Transverse colon (tissue), 4 donors: ENCODE data around the gene DPH1. TPM values are rescaled to one million over a fixed set of nuclear protein-coding genes. Genes with fewer than 3 reads are reported as not detected.
A peak's percentile ranks its signal among the peaks of the same experiment; 100 is the strongest.

Source experiments
- DNase-seq: peaks from one replicate; pipeline ENCODE4 v3.0.0-alpha.2; 2019
- H3K27ac ChIP-seq, 4 donors: fragments of 200-600 bp; sonication (generic); 2 replicates each; pipeline ENCODE4 v1.5.1; 2016 to 2018; ENCODE audit warnings: inconsistent platforms in 4 of 4
- H3K27me3 ChIP-seq: fragments of 200-600 bp; sonication (generic); 2 replicates; pipeline ENCODE4 v1.5.1; 2017; ENCODE audit warnings: inconsistent platforms
- H3K36me3 ChIP-seq, 4 donors: fragments of 200-600 bp; sonication (generic); 2 replicates each; pipeline ENCODE4 v1.5.1; 2017 to 2019; ENCODE audit warnings: inconsistent platforms in 4 of 4
- H3K4me1 ChIP-seq, 4 donors: fragments of 200-600 bp; sonication (generic); 2 replicates each; pipeline ENCODE4 v1.5.1; 2017 to 2020; ENCODE audit warnings: inconsistent platforms in 4 of 4
- H3K4me3 ChIP-seq, 4 donors: fragments of 200-600 bp; sonication (generic); 1 replicate in 1 of 4; 2 replicates in 3 of 4; pipeline versions ENCODE4 v1.5.1 to v1.6.1; 2017 to 2019; ENCODE audit warnings: inconsistent platforms in 4 of 4
- H3K9me3 ChIP-seq, 2 donors: fragments of 200-600 bp; sonication (generic); 2 replicates each; pipeline ENCODE4 v1.5.1; 2017 to 2019; ENCODE audit warnings: inconsistent platforms in 2 of 2
- CTCF ChIP-seq, 5 experiments: fragments of 200-600 bp in 3 of 5; fragments of 450-650 bp in 2 of 5; sonication (generic) in 3 of 5; IDR thresholded peaks; 1 replicate in 2 of 5; 2 replicates in 3 of 5; pipeline ENCODE4 v1.5.1; 2016 to 2017; ENCODE audit warnings: antibody characterized with exemption in 5 of 5, inconsistent platforms in 3 of 5, mild to moderate bottlenecking in 2 of 5, moderate library complexity in 1 of 5
- EP300 ChIP-seq: sonication (generic); formaldehyde crosslinking; IDR thresholded peaks from one replicate; pipeline ENCODE4 v1.6.1; 2017; ENCODE audit warnings: antibody characterized with exemption, low read depth
- POLR2A ChIP-seq: fragments of 450-650 bp; IDR thresholded peaks from one replicate; pipeline ENCODE4 v1.6.1; 2016; ENCODE audit warnings: antibody characterized with exemption, mild to moderate bottlenecking, moderate library complexity
- POLR2AphosphoS5 ChIP-seq, 3 donors: sonication (generic); formaldehyde crosslinking; IDR thresholded peaks; one replicate each; pipeline ENCODE4 v1.6.1; 2016; ENCODE audit warnings: antibody characterized with exemption in 3 of 3
- WGBS, 2 donors: methylation state at CpG; one replicate each; pipeline ENCODE4 v1.1.5; 2018; ENCODE audit warnings: low coverage in 1 of 2; 5-methylcytosine and 5-hydroxymethylcytosine counted together
- in situ Hi-C, 4 donors: fragments of 200-750 bp; cut with MboI; loops; one replicate each; pipeline versions ENCODE4 v1.15.0 to v1.15.1; 2017; ENCODE audit warnings: low sequenced_read_pairs in 3 of 4, low pct_ligation_motif_present in 1 of 4, low pct_unique_long_range_greater_than_20kb in 1 of 4
- intact Hi-C: fragments of 100-400 bp; cut with DNase I; formaldehyde crosslinking; loops from one replicate; pipeline ENCODE4 v1.15.1; 2023; ENCODE audit warnings: low total_unique reads
- total RNA-seq, 4 donors: library from RNA; depleted of rRNA; stranded (reverse); fragments of >200 nt; gene quantifications; one replicate each; pipeline ENCODE4 v1.1.0, GENCODE V29; 2016

The DPH1 gene
- total RNA-seq, 4 donors from 2014 or later = 32.4 to 88.8 (median 58.9) TPM

GRCh38 chr17:2048805-2049204 is 18.9 kb downstream of the DPH1 start:
- intact Hi-C loops (no loop called here), in situ Hi-C loops (loop anchor here in 3 of 4 donors (25.0 kb wide), 3 partner anchors 337 to 387 kb away; partner anchors contain the start of genes PRPF8 (in 1 of the 3), TLCD2 (in 1 of the 3) and WDR81 (in 1 of the 3))
- no peaks in the 10 kb centered on the region for H3K9me3 ChIP-seq
- peaks cover 42% of the 10 kb centered on the region for H3K27me3 ChIP-seq
- H3K27ac ChIP-seq = no peak overlapping the region
- TF ChIP-seq POLR2A (no peak), POLR2AphosphoS5 (IDR thresholded peaks at IDR 0.05) (no peak), EP300 (no peak), CTCF (IDR thresholded peaks at IDR 0.05) (no peak)
- peaks cover 16 to 36% (median 30%) of the 10 kb centered on the region in 4 donors for H3K4me1 ChIP-seq
- DNase-seq = no peak
- H3K4me3 ChIP-seq = peak overlapping the region in 1 of 4 donors; percentile 81
- 17% methylated on average over 9 of the region's 9 CpGs; no CpG with 5 or more reads in 1 of the 2 donors for WGBS, 2 donors
- H3K36me3 ChIP-seq = no peaks in the 10 kb centered on the region

GRCh38 chr17:2049333-2050299 is 19.7 kb downstream of the DPH1 start:
- intact Hi-C loops = loop anchor here (5.0 to 10.0 kb wide), 2 partner anchors 125 to 233 kb away; no protein-coding TSS in a partner anchor

DNA sequence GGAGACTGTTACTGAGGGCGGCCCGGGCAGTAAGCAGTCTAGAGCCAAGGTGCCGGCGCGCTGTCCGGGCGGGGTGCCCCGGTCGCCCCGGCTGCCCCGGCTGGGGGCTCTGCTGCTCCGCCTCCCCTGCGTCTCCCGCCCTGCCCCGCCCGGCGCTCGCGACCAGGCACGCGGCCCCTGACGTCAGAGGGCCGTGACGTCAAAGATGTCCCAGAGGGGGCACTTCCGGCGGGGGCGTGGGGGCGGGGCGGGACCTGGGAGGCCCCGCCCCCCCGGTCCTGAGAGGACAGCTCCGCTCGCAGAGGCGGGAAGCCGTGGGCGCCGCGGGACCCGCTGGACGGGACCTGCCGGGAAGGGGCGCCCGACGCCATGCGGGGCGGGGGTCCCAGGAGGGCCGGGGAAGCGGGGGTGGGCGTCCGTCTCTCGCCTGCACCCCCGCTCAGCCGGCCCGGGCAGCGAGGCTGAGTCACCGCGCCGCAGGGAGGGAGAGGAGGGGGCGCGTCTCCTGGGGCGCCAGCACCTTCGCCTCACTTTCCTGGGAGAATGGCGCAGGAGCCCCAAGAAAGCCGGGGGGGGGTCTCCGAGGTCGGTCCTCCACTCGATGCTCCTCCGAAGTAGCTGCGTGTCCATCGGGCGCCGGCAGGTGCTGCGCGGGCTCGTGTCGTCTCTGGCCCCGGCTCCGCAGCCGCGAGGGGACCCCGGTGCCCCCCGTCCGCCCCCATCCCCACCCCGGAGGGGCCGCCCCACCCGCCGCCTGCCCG is 20.5 kb downstream of the DPH1 start:
- no peak for TF ChIP-seq CTCF (IDR thresholded peaks at IDR 0.05)
- TF ChIP-seq POLR2AphosphoS5 (IDR thresholded peaks at IDR 0.05) = no peak
- no peak for TF ChIP-seq EP300
- no peak for TF ChIP-seq POLR2A
- peaks cover 57% of the 10 kb centered on the region for H3K27me3 ChIP-seq
- H3K27ac ChIP-seq = peak overlapping the region; percentile 24 to 64 (median 52)
- peak overlapping the region in 3 of 4 donors; percentile 75 to 83 (median 81) for H3K4me3 ChIP-seq
- intact Hi-C loops (loop anchor here (5.0 to 10.0 kb wide), 2 partner anchors 124 to 232 kb away; no protein-coding TSS in a partner anchor), in situ Hi-C loops (loop anchor here in 1 of 4 donors (25.0 kb wide), 1 partner anchor 112 kb away; no protein-coding TSS in a partner anchor)
- peak; percentile 68 for DNase-seq
- no peaks in the 10 kb centered on the region for H3K36me3 ChIP-seq
- 1% methylated on average over 42 of the region's 88 CpGs; no CpG with 5 or more reads in 1 of the 2 donors for WGBS, 2 donors
- peaks cover 16 to 53% (median 42%) of the 10 kb centered on the region in 4 donors for H3K4me1 ChIP-seq
- no peaks in the 10 kb centered on the region for H3K9me3 ChIP-seq

More at GRCh38 chr17:2049333-2050299, 19.7 kb downstream of the DPH1 start:
- TF ChIP-seq EP300 (no peak), POLR2AphosphoS5 (IDR thresholded peaks at IDR 0.05) (no peak), CTCF (IDR thresholded peaks at IDR 0.05) (no peak), POLR2A (no peak)
- Histone ChIP-seq H3K4me3 (peak overlapping the region; percentile 30 to 83 (median 78)), H3K27ac (peak overlapping the region; percentile 7 to 74 (median 54)), H3K4me1 (peaks cover 16 to 44% (median 35%) of the 10 kb centered on the region in 4 donors), H3K9me3 (no peaks in the 10 kb centered on the region), H3K36me3 (no peaks in the 10 kb centered on the region), H3K27me3 (peaks cover 50% of the 10 kb centered on the region)
- 4% methylated on average over 38 of the region's 104 CpGs; no CpG with 5 or more reads in 1 of the 2 donors for WGBS, 2 donors
- DNase-seq = peak; percentile 90
- in situ Hi-C loops = loop anchor here in 3 of 4 donors (25.0 kb wide), 4 partner anchors 113 to 387 kb away; partner anchors contain the start of genes PRPF8 (in 1 of the 3), TLCD2 (in 1 of the 3) and WDR81 (in 1 of the 3)
